Measurements from ENCODE around the gene CDKN1C. TPM values are rescaled to one million over a fixed set of nuclear protein-coding genes. Genes with fewer than 3 reads are reported as not detected.

CDKN1C gene
- total RNA-seq = 67.3 TPM

DNA sequence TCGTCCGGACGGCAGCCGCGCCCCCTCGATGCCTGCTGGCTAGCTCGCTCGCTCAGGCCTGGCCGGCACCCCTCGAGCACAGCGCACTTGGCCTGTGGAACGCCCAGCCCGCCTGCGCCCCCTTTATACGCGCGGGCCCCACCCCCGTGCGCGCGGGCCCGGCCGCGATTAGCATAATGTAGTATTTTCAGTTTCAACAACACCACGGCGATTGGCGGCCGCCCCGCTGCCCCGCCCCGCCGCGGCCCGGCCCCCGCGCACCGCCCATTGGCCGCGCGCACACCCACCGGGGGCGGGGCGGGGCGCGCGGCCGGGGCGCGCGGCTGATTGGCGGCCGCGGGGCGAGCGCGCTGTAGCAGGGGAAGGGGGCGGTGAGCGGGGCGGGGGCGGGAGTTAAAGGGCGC lies at the start of gene CDKN1C:
CDKN1C (minus strand) TSS at position 98 of the 404 bp plus-strand sequence. CDS start 319 bp downstream, outside the sequence.
- intact Hi-C loops (cut with DNase I) = loop anchor here (1.0 to 5.0 kb wide), 2 partner anchors 59 to 183 kb away; no protein-coding TSS in a partner anchor
- H3K4me1 ChIP-seq = peaks cover 36% of the 10 kb centered on the region
- TF ChIP-seq POLR2AphosphoS5 (IDR thresholded peaks at IDR 0.05; ENCODE audit: insufficient read depth in 1 of 2, low read depth in 1 of 2) (peak; percentile 26 to 97), POLR2A (IDR thresholded peaks at IDR 0.05) (peak in 1 of 2 donors; percentile 95)
- TF ChIP-seq, protein P1, sequence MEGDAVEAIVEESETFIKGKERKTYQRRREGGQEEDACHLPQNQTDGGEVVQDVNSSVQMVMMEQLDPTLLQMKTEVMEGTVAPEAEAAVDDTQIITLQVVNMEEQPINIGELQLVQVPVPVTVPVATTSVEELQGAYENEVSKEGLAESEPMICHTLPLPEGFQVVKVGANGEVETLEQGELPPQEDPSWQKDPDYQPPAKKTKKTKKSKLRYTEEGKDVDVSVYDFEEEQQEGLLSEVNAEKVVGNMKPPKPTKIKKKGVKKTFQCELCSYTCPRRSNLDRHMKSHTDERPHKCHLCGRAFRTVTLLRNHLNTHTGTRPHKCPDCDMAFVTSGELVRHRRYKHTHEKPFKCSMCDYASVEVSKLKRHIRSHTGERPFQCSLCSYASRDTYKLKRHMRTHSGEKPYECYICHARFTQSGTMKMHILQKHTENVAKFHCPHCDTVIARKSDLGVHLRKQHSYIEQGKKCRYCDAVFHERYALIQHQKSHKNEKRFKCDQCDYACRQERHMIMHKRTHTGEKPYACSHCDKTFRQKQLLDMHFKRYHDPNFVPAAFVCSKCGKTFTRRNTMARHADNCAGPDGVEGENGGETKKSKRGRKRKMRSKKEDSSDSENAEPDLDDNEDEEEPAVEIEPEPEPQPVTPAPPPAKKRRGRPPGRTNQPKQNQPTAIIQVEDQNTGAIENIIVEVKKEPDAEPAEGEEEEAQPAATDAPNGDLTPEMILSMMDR (IDR thresholded peaks at IDR 0.05) = peak in 1 of 3 experiments; percentile 3
- no peaks in the 10 kb centered on the region for H3K36me3 ChIP-seq
- peak within 1 kb of the TSS; percentile 95 for H3K27ac ChIP-seq
- DNase-seq (ENCODE audit: extremely low spot score in 2 of 2) = no peak
- no peaks in the 10 kb centered on the region for H3K27me3 ChIP-seq
- H3K4me3 ChIP-seq = peak within 1 kb of the TSS; percentile 73 to 85
- H3K9me3 ChIP-seq = no peaks in the 10 kb centered on the region

DNA sequence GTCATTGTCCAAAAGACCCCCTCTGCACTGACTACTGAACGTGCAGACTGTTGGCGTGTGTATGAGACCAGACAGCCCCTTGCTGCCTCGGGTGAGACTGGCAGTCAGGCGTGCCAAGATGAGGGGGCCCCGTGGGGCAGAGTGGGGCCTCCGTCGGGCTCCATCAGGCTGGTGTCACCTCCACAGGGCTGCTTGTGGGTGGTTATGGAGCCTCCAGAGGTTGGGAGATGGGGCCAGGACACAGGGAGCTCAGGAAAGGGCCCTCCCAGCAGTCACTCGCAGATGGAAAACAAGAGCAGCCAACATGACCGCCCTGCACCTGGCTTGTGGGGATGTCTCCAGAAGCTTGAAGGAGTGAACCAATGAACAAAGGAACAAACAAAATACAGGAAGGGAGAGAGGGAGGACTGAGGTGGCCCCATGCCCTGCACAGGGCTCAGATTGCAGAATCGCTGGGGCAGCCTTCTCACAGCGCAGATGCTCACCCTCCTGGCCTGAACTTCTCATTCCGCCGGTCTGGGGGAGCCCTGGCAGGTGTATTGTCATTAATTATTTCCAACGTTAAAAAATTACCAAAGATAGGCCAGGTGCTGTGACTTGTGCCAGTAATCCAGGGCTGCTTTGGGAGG lies 49.1 kb upstream of the CDKN1C start:
- intact Hi-C loops (cut with DNase I) = no loop called here
- Histone ChIP-seq H3K4me1 (peaks cover 27% of the 10 kb centered on the region), H3K27ac (no peak overlapping the region), H3K27me3 (no peaks in the 10 kb centered on the region), H3K36me3 (no peaks in the 10 kb centered on the region), H3K9me3 (peaks cover 7% of the 10 kb centered on the region), H3K4me3 (no peak overlapping the region)
- no peak for DNase-seq (ENCODE audit: extremely low spot score in 2 of 2)
- no peak for TF ChIP-seq POLR2AphosphoS5 (IDR thresholded peaks at IDR 0.05; ENCODE audit: insufficient read depth in 1 of 2, low read depth in 1 of 2)
- TF ChIP-seq POLR2A (IDR thresholded peaks at IDR 0.05) = no peak
- TF ChIP-seq, protein P1 (IDR thresholded peaks at IDR 0.05) = no peak

DNA sequence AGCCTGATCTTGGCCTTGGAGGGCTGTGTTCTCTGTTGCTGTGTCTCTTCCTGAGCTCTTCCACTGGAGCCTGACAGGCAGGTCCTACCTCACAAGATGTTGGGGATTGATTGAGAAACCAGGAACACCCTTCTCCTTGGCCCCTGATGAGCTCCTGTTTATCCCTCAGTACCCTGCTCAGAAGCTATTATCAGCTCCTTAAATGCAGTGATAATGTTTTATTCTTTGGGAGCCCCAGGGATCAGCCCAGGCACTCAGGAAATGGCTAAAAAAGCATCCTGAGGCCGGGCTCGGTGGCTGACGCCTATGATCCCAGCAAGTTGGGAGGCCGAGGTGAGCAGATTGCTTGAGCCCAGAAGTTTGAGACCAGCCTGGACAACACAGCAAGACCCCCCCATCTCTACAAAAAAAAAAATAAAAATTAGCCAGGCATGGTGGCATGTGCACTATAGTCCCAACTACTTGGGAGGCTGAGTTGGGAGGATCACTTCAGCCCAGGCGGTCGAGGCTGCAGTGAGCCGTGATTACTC lies 48.5 kb upstream of the CDKN1C start:
- Histone ChIP-seq H3K27me3 (no peaks in the 10 kb centered on the region), H3K4me3 (no peak overlapping the region), H3K36me3 (no peaks in the 10 kb centered on the region), H3K9me3 (peaks cover 7% of the 10 kb centered on the region), H3K4me1 (peaks cover 32% of the 10 kb centered on the region), H3K27ac (no peak overlapping the region)
- TF ChIP-seq, protein P1 (IDR thresholded peaks at IDR 0.05) = no peak
- TF ChIP-seq POLR2AphosphoS5 (IDR thresholded peaks at IDR 0.05; ENCODE audit: insufficient read depth in 1 of 2, low read depth in 1 of 2) = no peak
- no peak for DNase-seq (ENCODE audit: extremely low spot score in 2 of 2)
- intact Hi-C loops (cut with DNase I) = no loop called here

DNA sequence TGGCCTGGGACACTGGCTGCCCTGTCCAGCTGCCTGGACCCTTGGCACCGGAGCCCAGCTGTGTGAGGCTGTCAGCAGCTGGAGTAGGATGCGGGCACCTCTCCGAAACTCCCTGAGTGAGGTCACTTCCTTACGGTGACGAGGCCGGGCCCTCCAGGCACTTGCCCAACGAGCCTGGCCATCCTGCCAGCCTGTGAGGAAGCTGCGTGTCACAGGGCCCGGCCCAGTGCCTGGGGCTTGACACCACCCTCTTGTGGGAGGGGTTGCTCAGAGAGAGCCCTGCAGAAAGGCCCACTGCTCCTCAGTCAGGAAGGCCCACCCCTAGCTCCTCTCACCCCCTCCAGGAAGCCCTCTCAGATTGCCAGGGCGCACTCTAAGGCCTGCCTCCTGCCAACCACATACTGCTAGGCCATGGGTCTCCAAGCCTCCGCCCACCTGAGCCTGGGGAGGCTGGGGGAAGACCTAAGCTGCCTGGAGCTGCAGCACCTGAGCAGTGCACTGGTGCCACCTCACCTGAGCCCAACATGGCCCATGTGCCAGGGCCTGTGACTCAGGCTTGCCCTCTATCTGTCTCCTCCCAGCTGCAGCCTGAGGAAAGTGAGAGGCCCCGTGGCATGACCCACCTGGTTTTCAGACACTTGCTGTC lies 47.9 kb upstream of the CDKN1C start:
- H3K27ac ChIP-seq = peak overlapping the region; percentile 29
- H3K36me3 ChIP-seq = no peaks in the 10 kb centered on the region
- no peak overlapping the region for H3K4me3 ChIP-seq
- peak in 1 of 2 donors; percentile 65 for TF ChIP-seq POLR2AphosphoS5 (IDR thresholded peaks at IDR 0.05; ENCODE audit: insufficient read depth in 1 of 2, low read depth in 1 of 2)
- no peak for TF ChIP-seq POLR2A (IDR thresholded peaks at IDR 0.05)
- no peaks in the 10 kb centered on the region for H3K27me3 ChIP-seq
- H3K9me3 ChIP-seq = peaks cover 7% of the 10 kb centered on the region
- intact Hi-C loops (cut with DNase I) = no loop called here
- H3K4me1 ChIP-seq = peaks cover 38% of the 10 kb centered on the region
- no peak for DNase-seq (ENCODE audit: extremely low spot score in 2 of 2)

DNA sequence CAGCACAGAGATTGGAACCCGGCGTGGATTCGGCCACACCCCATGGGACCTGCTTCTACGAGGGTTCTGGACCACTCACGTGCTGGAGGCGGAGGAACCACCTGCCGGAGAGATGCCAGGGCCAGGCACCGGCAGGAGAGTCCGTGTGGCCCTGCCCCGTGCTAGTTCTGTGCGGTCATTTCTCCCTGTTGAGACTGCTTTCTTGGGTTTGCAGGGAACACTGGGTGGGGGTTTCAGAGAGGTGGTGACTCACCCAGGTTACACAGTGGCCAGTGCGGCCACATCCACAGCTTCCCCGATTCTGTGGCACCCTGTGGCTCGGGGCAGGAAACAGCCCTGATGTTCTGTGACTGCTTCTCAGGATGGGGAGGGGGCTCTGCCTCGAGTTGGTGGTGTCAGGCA lies 47.3 kb upstream of the CDKN1C start:
- Histone ChIP-seq H3K4me3 (no peak overlapping the region), H3K36me3 (no peaks in the 10 kb centered on the region), H3K9me3 (peaks cover 4% of the 10 kb centered on the region), H3K27me3 (no peaks in the 10 kb centered on the region), H3K4me1 (peaks cover 44% of the 10 kb centered on the region), H3K27ac (peak overlapping the region; percentile 29)
- no peak for DNase-seq (ENCODE audit: extremely low spot score in 2 of 2)
- intact Hi-C loops (cut with DNase I) = no loop called here
- no peak for TF ChIP-seq POLR2A (IDR thresholded peaks at IDR 0.05)
- no peak for TF ChIP-seq POLR2AphosphoS5 (IDR thresholded peaks at IDR 0.05; ENCODE audit: insufficient read depth in 1 of 2, low read depth in 1 of 2)
- TF ChIP-seq, protein P1 (IDR thresholded peaks at IDR 0.05) = no peak
